Activated CD4-positive, alpha-beta T cell treated with anti-CD3 and anti-CD28 coated beads, Interleukin-2, amount 50 U/mL, for 48 hours (primary cell): Measurements from ENCODE around the gene FFAR1.
"Not testable (repeated sequence)": the region's sequence is repeated elsewhere in the genome, so short reads cannot be mapped to it uniquely, and the experiment has no call there.

ENCODE experiments used
- DNase-seq, 2 experiments: peaks; one replicate each; pipeline ENCODE4 v3.0.0-alpha.2; 2020

FFAR1 gene

GRCh38 chr19:35345671-35346111, 2.0 kb upstream of the FFAR1 start:
- no peak for DNase-seq

- peak; percentile 71 to 78 for DNase-seq
Measured at GRCh38 chr19:35346193-35347052, 1.3 kb upstream of the FFAR1 start.

GRCh38 chr19:35347930-35348298, 212 bp downstream of the FFAR1 start:
- DNase-seq: no peak

- peak in 1 of 2 experiments; percentile 5 for DNase-seq
Measured at GRCh38 chr19:35348911-35349611, 1.4 kb downstream of the FFAR1 start.

- DNase-seq: peak in 1 of 2 experiments; percentile 3
Measured at GRCh38 chr19:35349614-35350521, 2.2 kb downstream of the FFAR1 start.

- peak in 1 of 2 experiments; percentile 3 for DNase-seq
Measured at GRCh38 chr19:35350591-35350990, 2.9 kb downstream of the FFAR1 start.

- DNase-seq: peak in 1 of 2 experiments; percentile 1
Measured at GRCh38 chr19:35351411-35352176, 3.9 kb downstream of the FFAR1 start.

GRCh38 chr19:35352177-35352447, 4.4 kb downstream of the FFAR1 start:
- DNase-seq: no peak

GRCh38 chr19:35352448-35353304, 5.0 kb downstream of the FFAR1 start:
- peak; percentile 69 to 79 for DNase-seq

- peak in 1 of 2 experiments; percentile 2 for DNase-seq
Measured at GRCh38 chr19:35353635-35354034, 5.9 kb downstream of the FFAR1 start.

- DNase-seq: no peak
Measured at GRCh38 chr19:35354898-35355297, 7.2 kb downstream of the FFAR1 start.

- DNase-seq: no peak
Measured at GRCh38 chr19:35355791-35356460, 8.2 kb downstream of the FFAR1 start.

GRCh38 chr19:35357867-35358573, 10.3 kb downstream of the FFAR1 start, which contains the start of gene FFAR3:
FFAR3 (plus strand) TSS chr19:35358460; CDS start chr19:35358891, 431 bp downstream.
- DNase-seq: no peak

GRCh38 chr19:35358834-35359233, 11.1 kb downstream of the FFAR1 start:
- DNase-seq: not testable (repeated sequence)

GRCh38 chr19:35359395-35359794, 11.7 kb downstream of the FFAR1 start:
- DNase-seq: not testable (repeated sequence)

GRCh38 chr19:35360081-35360480, 12.4 kb downstream of the FFAR1 start:
- not testable (repeated sequence) for DNase-seq

GRCh38 chr19:35360880-35361420, 13.2 kb downstream of the FFAR1 start:
- DNase-seq: no peak

- DNase-seq: no peak
Measured at GRCh38 chr19:35362261-35363000, 14.7 kb downstream of the FFAR1 start.
